Measurements from ENCODE around the gene XPO1. TPM values are rescaled to one million over a fixed set of nuclear protein-coding genes. Genes with fewer than 3 reads are reported as not detected.

XPO1 gene
- total and polyA plus RNA-seq, 8 donors, result 139 to 349 (median 282) TPM

- intact Hi-C loops (cut with DNase I), result no loop called here
- no peaks in the 10 kb centered on the region for H3K9me3 ChIP-seq
- no peaks in the 10 kb centered on the region for H3K4me1 ChIP-seq
- ATAC-seq, result no peak
- H3K27me3 ChIP-seq, result no peaks in the 10 kb centered on the region
- no peak for TF ChIP-seq CTCF (IDR thresholded peaks at IDR 0.05)
- no peak overlapping the region for H3K27ac ChIP-seq
- no peak overlapping the region for H3K4me3 ChIP-seq
- DNase-seq, result no peak
- H3K36me3 ChIP-seq, result no peaks in the 10 kb centered on the region
These were observed 20.0 kb upstream of the XPO1 start for GRCh38 chr2:61558160-61558559.

GRCh38 chr2:61557381-61557780 is 19.2 kb upstream of the XPO1 start:
- DNase-seq (no peak), ATAC-seq (no peak)
- no peak for TF ChIP-seq CTCF (IDR thresholded peaks at IDR 0.05)

DNA sequence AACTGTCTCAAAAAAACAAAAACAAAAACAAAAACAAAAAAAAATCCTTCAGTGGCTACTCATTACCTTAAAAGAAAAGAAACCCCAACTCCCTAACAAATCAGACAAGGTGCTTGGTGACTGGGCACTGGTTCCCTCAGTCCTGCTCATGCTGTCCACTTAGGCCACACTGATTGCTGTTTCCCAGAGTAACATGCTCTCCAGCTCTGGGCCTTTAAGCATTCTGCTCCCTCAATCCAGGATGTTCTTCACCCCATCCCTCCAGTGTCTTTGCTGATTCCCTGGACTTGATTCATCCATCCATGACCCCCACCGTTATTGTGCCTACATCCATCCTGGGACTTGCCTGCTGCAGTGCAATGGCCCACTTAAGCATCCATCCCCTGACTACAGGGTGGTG is 16.4 kb upstream of the XPO1 start:
- H3K27me3 ChIP-seq, result no peaks in the 10 kb centered on the region
- ATAC-seq (no peak), DNase-seq (no peak)
- no peak overlapping the region for H3K4me3 ChIP-seq
- H3K9me3 ChIP-seq, result no peaks in the 10 kb centered on the region
- H3K4me1 ChIP-seq, result no peaks in the 10 kb centered on the region
- intact Hi-C loops (cut with DNase I), result no loop called here
- H3K27ac ChIP-seq, result no peak overlapping the region
- H3K36me3 ChIP-seq, result no peaks in the 10 kb centered on the region
- no peak for TF ChIP-seq CTCF (IDR thresholded peaks at IDR 0.05)

More at GRCh38 chr2:61557381-61557780, 19.2 kb upstream of the XPO1 start:
- no peaks in the 10 kb centered on the region for H3K9me3 ChIP-seq
- intact Hi-C loops (cut with DNase I), result no loop called here
- H3K27ac ChIP-seq, result no peak overlapping the region
- H3K36me3 ChIP-seq, result no peaks in the 10 kb centered on the region
- H3K4me3 ChIP-seq, result no peak overlapping the region
- no peaks in the 10 kb centered on the region for H3K4me1 ChIP-seq
- H3K27me3 ChIP-seq, result no peaks in the 10 kb centered on the region

DNA sequence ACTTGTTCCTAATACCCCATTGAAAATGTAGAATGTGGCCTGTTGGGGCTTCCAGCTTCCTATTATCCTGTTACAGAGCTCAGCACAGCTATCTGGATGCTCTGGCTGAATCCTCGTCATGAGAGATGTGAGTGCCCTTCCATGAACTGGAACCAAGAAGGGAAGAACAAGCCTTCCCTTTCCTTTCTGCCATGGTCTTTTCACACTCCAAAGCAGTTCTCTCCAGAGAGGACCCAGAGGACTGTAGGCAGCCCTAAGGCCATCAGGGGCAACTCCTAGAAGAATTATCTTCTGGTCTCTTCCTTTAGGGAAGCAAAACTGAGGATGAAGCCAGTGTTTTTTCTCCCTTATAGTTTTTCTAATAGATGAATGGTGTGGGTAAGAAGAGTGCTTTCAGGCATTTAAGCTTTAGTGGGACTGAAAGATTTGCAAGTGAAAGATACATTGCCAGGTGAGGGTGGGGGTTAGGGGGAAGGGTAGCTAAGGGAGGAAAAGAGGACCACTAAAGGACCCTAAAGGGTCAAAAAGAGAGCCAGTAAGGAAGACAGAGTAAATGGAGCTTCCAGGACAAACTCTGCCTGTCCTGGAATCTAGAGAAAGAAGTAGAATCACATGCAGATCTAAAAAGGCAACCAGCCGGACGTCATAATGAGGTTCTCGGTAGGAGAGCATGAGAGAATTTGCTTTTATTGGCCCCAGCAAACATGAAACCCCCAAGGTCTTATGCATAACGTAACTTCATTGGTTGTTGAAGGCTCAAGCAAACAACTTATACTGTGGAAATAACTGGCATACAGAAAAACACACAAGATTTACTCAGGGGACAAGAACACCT is 12.4 kb upstream of the XPO1 start:
- intact Hi-C loops (cut with DNase I), result no loop called here
- Histone ChIP-seq H3K36me3 (no peaks in the 10 kb centered on the region), H3K27me3 (no peaks in the 10 kb centered on the region), H3K9me3 (no peaks in the 10 kb centered on the region), H3K4me3 (no peak overlapping the region), H3K27ac (no peak overlapping the region), H3K4me1 (no peaks in the 10 kb centered on the region)
- no peak for TF ChIP-seq CTCF (IDR thresholded peaks at IDR 0.05)
- ATAC-seq (no peak), DNase-seq (no peak)

DNA sequence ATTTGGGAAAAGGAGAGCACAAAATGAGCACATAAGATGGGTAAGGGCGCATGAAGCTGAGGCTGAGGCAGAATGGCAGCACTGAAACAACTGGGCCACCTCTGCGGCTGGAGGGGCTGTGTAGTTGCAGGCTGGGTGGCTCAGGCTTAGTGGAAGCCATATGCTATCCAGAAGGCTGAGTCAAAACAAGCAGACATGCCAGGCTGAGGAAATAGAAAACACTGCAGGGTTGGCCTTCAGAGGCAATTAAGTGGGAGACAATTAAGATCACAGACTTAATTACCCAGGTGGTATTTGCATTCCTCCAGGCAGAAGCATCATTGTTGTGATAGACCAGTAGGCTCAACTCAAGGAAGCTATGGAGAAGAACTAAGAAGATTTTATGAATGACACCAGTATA is 11.4 kb upstream of the XPO1 start:
- Histone ChIP-seq H3K27me3 (no peaks in the 10 kb centered on the region), H3K27ac (no peak overlapping the region), H3K36me3 (no peaks in the 10 kb centered on the region), H3K4me1 (no peaks in the 10 kb centered on the region), H3K4me3 (no peak overlapping the region), H3K9me3 (no peaks in the 10 kb centered on the region)
- no peak for DNase-seq
- ATAC-seq, result no peak
- intact Hi-C loops (cut with DNase I), result no loop called here
- no peak for TF ChIP-seq CTCF (IDR thresholded peaks at IDR 0.05)
